Upper lobe of left lung (tissue), 4 donors: ENCODE measurements around the gene HNRNPA1.

Experiments
- POLR2A ChIP-seq, 4 donors: fragments of 450-650 bp; IDR thresholded peaks; one replicate each; pipeline ENCODE4 v1.5.1; 2016 to 2017; ENCODE audit warnings: antibody characterized with exemption in 4 of 4, mild to moderate bottlenecking in 2 of 4
- POLR2AphosphoS5 ChIP-seq, 2 donors: sonication (generic); formaldehyde crosslinking; IDR thresholded peaks; one replicate each; pipeline ENCODE4 v1.5.1; 2017; ENCODE audit warnings: antibody characterized with exemption in 2 of 2

DNA sequence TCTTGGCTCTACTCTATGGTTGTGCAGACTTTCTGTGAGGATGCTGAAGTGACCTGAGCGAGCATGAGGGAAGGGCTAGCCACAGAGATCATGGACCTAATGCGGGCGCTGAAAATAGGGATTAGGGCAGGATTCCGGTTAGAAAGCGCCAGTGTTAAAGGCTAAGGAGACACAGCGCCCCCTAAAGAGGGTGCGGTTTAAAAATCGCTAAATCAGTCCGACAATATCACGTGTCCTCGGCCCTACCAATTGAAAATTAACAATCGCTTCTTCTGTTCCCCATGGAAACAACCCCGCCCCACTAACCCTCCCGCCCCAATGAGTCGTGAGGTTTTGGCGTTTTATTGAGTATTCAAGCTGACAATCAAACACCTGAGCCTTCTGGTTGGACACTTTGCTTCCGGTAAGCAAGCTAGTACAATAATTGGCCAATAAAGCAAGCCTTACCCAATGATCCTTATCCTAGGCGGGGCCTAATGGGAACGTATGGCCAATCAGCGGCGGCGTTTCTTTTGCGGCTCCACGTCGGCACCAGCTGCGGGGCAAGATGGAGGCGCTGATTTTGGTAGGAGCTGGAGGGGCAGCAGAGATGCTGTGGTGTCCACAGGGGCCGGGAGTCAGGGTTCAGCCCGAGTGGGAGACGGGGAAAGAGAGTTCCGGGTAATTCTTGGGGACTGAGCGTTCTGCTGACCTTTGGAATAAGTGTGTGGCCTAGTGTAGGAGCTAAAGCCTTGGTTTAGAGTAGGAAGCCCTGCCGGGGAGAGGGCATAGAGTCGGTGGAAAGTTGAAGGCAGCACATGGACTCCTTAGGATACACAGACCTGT, 44.3 kb downstream of the HNRNPA1 start, which contains the start of gene COPZ1:
- TF ChIP-seq POLR2A (IDR thresholded peaks at IDR 0.05) (peak in 3 of 4 donors; percentile 61 to 88 (median 73)), POLR2AphosphoS5 (IDR thresholded peaks at IDR 0.05) (peak; percentile 74 to 85)
